ENCODE results near the gene ATP6V0A4.
"Not testable (repeated sequence)": the region's sequence is repeated elsewhere in the genome, so short reads cannot be mapped to it uniquely, and the experiment has no call there.

The ATP6V0A4 gene

GRCh38 chr7:138750473-138750872 is 47.5 kb downstream of the ATP6V0A4 start:
- DNase-seq, result no peak

DNA sequence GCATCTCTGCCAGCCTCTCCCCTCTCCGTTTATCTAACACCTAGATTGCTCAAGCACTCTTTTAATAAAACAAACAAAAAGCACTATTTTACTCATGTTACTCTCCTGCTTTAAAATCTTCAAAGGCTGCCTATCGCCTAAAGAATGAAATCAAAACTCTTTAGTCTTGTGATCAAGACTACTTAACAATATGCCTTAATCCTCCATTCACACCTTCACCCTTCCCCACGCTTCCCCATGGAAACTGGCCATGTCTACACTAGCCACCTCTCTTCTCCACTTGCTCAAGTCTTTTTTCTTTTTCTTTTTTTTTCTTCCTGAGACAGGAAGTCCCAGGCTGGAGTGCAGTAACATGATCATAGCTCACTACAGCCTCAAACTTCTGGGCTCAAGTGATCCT is 48.0 kb downstream of the ATP6V0A4 start:
- DNase-seq, result no peak

DNA sequence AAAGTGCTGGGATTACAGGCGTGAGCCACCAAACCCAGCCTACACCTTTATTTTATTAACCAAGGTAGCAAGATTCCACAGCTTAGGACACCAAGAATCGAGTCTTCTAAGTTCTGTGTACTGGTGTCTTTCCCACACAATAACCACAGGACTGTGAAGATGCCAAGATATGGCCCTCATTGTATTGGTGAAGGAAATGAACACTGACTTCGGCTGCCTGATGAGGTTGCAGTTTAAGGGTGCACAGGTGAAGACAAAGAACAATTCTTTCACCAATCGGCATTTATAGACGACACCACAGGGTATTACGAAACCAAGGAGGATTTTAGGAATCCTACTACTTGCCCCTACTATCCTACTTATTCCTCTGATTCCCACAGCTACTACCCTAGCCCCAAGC is 49.3 kb downstream of the ATP6V0A4 start:
- no peak for DNase-seq

- no peak for DNase-seq
Measured at GRCh38 chr7:138746073-138746472, 51.9 kb downstream of the ATP6V0A4 start.

- DNase-seq, result no peak
Measured at GRCh38 chr7:138745189-138745588, 52.8 kb downstream of the ATP6V0A4 start.

GRCh38 chr7:138741453-138741735 is 56.6 kb downstream of the ATP6V0A4 start:
- DNase-seq, result no peak

- DNase-seq, result no peak
Measured at GRCh38 chr7:138739859-138740258, 58.1 kb downstream of the ATP6V0A4 start.

DNA sequence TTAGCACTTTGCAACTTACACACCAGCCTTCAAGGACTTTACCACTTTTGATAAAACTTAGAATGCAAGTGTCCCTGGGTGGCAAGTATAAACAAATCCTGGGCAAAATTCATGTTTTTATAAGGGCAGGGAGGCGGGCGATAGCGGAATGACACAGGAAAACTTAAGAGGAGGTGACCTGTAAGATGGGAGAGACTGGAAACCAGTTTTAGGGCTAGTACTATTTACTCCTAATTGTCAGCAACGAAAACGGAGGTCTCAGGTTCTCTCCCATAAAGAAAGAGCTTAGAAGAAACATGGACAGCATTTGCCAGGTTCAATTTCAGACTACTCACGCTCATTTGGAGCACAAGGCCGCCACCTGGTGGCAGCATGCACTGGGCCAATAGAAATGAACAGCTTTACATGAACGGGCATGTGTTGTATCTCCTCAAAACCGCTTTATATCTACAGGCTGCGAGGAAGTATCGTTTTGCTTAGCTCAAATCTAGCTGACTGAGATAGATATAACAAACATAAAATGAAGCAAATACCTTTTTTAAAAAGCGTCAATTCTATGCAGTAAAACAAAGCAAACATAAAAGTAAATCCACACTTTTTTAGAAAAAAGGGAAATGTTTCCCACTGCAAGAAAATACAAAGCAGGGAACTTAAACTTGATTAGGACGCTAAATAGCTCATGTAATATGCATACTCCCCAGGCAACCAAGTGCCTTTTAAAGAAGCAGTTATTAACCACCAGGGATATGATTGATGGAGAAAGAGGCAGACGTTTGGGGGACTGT is 59.3 kb downstream of the ATP6V0A4 start:
- DNase-seq, result peak; percentile 67

DNA sequence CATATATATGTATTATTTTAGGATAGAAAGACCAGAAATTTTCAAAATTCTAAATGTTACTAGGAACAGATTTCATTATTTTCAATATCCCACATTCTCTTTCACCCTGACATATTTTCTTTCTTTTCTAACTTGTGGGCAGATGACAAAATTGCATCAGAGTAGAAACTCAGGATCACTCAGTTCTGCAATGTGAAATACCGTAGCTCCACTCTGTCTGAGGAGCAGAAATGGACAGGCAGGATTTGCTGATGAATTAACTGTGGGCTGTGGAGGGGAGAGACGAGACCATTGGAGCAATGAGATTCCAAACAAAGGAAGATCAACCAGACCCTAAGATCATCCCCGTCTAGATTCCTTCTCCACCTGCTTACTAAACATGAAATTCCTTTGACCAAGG is 59.9 kb downstream of the ATP6V0A4 start:
- no peak for DNase-seq

DNA sequence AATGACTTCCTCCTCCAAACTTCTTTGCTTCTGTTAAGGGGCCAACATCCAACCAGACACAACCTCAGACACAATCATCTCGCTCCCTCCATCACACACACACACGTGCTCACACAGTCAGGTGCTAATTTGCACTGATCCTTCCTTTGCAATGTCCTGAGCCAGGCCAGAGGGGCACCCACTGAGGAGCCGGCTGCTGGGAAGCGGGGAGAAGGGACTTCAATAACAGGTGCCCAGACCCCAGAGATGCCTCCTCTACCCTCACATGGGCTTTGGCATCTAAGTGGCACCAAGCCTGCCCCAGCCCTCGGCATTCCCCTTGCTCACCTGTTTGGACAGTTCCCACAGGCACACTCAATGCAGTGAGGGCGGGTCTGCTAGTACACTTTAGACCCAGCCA is 62.6 kb downstream of the ATP6V0A4 start:
- no peak for DNase-seq

- not testable (repeated sequence) for DNase-seq
Measured at GRCh38 chr7:138731733-138732132, 66.3 kb downstream of the ATP6V0A4 start.

DNA sequence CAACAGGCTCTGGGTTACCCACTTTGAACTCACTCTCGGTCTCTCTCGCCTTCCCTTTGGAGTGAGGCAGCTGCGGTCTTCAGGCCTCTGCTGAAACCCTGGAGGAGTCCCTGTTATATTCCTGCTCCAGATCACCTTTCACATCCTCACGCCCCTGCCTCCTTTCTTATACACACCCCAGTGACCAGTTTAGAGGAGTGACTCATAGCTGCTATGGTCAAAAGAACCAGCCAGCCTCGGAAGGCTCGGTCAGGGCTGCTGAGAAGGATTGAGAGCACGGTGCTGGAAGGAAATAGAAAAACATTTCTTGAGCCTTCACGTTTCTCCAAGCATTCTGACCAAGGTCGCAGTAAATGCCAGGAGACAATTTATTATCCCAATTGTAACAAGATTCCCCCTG is 68.6 kb downstream of the ATP6V0A4 start:
- no peak for DNase-seq

GRCh38 chr7:138727336-138728099 is 70.5 kb downstream of the ATP6V0A4 start:
- no peak for DNase-seq

DNA sequence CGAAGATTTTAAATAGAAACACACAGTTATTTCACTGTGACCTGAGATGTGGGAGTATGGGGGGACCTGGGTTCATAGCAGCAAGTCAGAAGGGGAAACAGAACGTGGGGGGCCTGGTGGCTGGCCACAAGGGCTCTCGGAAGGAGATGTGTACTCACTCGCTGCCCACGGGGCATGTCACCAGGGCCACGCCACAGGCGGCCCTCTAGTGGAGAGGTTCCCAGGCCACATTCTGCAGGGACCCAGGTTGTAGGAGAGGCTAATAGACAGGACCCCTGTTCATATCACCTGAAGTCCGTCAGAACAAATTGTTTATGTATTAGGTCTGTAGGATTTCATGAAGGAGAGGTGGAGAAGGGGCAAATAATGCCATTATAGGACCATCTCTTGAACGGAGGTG is 71.7 kb downstream of the ATP6V0A4 start:
- no peak for DNase-seq

DNA sequence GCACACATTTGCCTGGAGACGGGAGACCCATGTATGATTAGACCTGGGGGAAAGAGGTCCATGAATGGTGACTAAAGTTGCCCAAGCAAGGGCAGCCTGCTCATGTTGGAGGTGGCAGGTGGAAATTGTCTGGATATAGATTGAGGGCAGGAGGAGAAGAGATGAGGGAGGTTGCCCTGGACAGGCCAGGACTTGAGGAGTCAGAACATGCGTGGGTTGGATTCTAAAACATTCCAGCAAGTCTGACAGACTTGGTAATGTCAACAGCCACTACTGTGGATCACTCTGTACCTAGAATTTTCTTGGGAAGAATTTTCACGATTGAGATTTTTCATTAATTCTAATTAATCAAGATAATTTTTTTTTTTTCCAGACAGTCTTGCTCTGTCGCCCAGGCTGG is 77.7 kb downstream of the ATP6V0A4 start:
- DNase-seq, result no peak

DNA sequence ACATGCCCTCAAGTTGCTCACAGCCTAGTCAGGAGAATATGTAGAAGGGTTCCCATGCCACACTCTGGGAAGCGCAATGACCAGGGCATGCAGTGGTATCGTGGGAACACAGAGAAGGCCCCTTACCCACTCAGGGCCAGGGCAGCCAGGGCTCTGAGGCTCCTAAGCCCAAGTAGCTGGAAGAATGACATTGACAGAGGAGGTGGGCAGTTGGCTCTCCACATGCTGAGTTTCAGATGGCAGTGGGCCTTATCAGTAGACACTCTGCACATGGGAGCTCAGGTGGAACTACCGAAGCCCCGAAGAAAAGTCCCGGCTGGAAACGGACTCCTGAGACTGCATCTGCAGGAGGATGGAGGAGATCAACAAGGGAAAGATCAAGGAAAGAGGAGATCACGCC is 81.1 kb downstream of the ATP6V0A4 start:
- no peak for DNase-seq

- no peak for DNase-seq
Measured at GRCh38 chr7:138713191-138713590, 84.8 kb downstream of the ATP6V0A4 start.

DNA sequence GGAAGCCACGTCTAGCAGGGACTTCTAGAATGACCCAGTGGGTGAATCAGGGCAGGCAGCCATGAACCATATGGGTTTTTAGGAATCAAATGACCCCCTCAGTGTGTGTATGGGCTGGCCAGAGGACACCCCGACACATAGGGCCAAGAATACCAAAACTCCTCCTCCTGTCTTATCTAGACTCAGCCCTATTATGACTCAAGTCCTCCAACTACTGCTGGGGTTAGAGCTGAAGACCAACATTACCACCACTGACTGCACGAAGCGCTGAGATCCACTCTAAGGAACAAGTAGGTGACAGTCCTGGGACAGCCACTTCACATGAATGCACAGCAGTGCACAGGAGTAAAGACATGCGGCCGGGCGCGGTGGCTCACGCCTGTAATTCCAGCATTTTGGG is 85.3 kb downstream of the ATP6V0A4 start:
- no peak for DNase-seq

DNA sequence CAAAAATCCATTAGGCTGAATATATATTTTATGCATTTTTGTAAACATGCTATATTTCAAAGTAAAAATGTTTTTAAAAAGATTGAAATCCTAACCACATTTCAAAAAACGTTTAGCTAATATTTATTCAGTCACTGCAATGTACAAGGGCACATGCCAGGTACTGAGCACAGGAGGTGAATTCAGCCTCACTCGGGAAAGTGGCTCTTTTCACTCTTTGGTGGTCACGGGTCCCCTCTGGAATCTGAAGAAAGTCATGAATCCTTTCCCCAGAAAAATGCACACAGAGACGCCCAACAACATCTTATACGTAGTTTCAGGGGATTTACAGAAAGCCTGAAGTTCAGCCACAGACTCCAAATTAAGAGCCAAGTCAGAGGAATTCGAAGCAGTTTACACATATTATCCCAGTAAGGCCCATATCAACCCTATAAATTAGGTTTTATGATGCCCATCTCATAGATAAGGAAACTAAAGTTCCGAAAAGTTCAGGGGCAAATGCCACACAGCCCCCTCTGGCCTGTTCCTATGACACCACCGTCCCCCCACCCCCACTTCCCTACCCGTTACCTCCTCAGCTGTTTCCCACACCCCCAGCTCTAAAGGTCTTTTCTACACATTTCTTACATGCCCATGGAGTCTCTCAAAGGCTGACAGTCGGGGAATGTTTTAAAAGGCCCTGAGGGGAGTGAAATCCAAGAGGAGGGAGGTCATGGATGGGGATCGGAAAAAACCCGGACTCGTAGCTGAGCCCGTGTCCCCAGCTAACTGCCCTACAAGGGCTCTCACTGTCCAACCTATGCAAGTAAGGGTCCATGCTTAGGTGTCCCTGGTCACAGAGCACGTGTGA is 87.2 kb downstream of the ATP6V0A4 start:
- no peak for DNase-seq

DNA sequence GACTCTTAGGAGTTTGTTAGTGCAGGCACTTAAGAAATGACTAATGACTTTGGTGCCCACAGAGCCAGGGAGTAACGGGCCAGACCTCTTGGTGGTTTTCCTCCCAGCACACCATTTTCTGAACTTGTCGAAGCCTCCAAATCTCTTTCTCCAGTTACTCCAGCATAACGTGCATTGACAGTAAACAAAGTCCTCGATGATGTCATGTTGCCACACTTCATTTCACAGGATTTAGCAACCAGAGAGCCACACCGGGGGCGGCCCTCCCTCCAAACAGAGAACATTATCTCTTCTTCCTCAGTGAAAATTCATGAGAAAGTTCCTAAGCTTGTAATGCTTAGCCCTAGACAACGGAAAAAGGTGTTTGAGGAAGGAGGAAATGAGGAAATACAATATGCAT is 92.8 kb downstream of the ATP6V0A4 start:
- no peak for DNase-seq

- no peak for DNase-seq
Measured at GRCh38 chr7:138701537-138701923, 96.5 kb downstream of the ATP6V0A4 start.

DNA sequence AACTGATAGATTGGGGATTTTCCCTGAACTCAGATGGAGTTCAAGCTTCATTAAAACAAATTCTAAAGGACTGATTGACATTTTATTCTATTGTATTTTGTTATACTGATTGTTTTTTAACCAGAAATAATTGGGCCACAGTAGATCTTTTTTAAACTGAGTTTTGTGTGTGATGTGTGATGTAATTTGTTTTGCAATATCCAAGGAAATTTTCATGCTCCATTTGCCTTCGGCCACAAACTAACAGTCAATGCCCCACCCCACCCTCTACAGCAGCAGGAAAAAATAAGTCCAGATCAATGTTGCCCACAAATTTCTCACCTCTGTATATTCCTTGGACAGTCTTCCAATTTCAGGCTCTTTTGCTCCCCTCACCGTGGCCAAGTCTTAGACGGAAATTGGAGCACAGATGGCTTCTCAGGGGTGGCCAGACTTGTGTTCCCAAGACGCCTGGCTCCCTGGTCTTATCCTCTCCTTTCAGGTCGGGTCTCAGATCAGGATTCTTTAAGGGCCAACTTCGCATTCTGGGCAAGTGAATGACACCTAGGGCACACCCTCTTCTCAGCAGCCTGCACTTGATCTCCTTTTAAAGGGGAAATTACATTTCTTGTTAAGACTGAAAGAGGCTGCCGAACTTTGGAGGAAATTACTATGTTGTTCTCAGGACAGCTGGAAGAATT is 97.0 kb downstream of the ATP6V0A4 start, which contains the start of gene SVOPL:
SVOPL (minus strand) TSS at position 506 of the 680 bp plus-strand sequence. CDS start 22,317 bp downstream, outside the sequence.
- no peak for DNase-seq

GRCh38 chr7:138699661-138700060 is 98.3 kb downstream of the ATP6V0A4 start:
- DNase-seq, result no peak

Data from fibroblast of skin of abdomen (primary cell).